Activated B cell treated with CpG ODN at 0.5 μM for 24 hours (primary cell): ENCODE measurements around the gene SYCE3. TPM values are rescaled to one million over a fixed set of nuclear protein-coding genes. Genes with fewer than 3 reads are reported as not detected.

ENCODE experiments used
- ATAC-seq: fragments of 200-7000 bp; cut with Tn5 transposase; one replicate; pipeline ENCODE4 v1.10.0; 2021; ENCODE audit warnings: low read depth, mild to moderate bottlenecking, moderate library complexity
- CTCF ChIA-PET: fragments of 350-600 bp; sonication (Branson Sonifier 250); formaldehyde crosslinking; loops from one replicate; lab custom pipeline; 2021; ENCODE audit warnings: antibody characterized with exemption; lab: Charles Lee
- POLR2A ChIA-PET: fragments of 350-600 bp; sonication (Branson Sonifier 250); formaldehyde crosslinking; loops from one replicate; lab custom pipeline; 2021; ENCODE audit warnings: antibody characterized with exemption; lab: Charles Lee
- DNase-seq: peaks from one replicate; pipeline ENCODE4 v3.0.0; 2022
- H3K27ac Mint-ChIP-seq: one replicate; pipeline ENCODE4 v1.8.0; 2020; ENCODE audit warnings: mixed read lengths
- H3K27me3 Mint-ChIP-seq: one replicate; pipeline ENCODE4 v1.8.0; 2021; ENCODE audit warnings: mixed read lengths
- H3K36me3 Mint-ChIP-seq: one replicate; pipeline ENCODE4 v1.8.0; 2021; ENCODE audit warnings: low read depth, mixed read lengths
- H3K4me1 Mint-ChIP-seq: one replicate; pipeline ENCODE4 v1.8.0; 2021; ENCODE audit warnings: mixed read lengths
- H3K4me3 Mint-ChIP-seq: one replicate; pipeline ENCODE4 v1.8.0; 2020; ENCODE audit warnings: mild to moderate bottlenecking, mixed read lengths
- H3K9me3 Mint-ChIP-seq: one replicate; pipeline ENCODE4 v1.8.0; 2020; ENCODE audit warnings: mixed read lengths
- CTCF ChIP-seq: fragments of 200-600 bp; IDR thresholded peaks from one replicate; pipeline ENCODE4 v1.8.0; 2022; ENCODE audit warnings: antibody characterized with exemption, mild to moderate bottlenecking
- intact Hi-C: fragments of 100-400 bp; cut with micrococcal nuclease; formaldehyde crosslinking; loops from one replicate; pipeline ENCODE4 v1.15.1; 2024
- total RNA-seq: library from RNA; stranded (reverse); gene quantifications from 2 replicates; pipeline ENCODE4 v1.2.3, GENCODE V29; 2022

Gene SYCE3
- total RNA-seq, 1 donor from 2014 or later, result not detected

DNA sequence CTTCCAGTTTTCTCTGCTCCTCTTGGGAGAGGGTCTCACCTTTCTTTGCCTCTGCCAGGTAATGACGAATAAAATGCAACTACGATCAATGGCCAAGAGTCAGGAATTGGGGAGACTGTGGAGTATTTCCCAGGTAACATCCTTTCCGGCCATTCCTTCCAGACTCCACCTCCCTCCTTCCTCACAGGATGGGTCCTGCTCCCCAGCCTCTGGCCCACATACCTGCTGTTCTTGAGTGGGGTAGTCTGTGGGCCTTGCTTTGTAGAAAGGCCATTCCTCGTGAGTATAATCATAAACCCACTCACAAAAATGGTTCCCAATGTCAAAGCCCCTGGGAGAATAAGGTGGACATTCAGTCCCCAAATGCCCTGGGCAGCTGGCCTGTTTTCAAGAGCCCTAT, 17.0 kb upstream of the SYCE3 start:
- no peak for DNase-seq
- Mint-ChIP-seq H3K27ac (no peak overlapping the region), H3K4me1 (peaks cover 28% of the 10 kb centered on the region), H3K9me3 (no peaks in the 10 kb centered on the region), H3K27me3 (no peaks in the 10 kb centered on the region), H3K4me3 (no peak overlapping the region), H3K36me3 (peaks cover 16% of the 10 kb centered on the region)
- ATAC-seq, result no peak
- ChIA-PET CTCF (no interaction called here), POLR2A (interaction anchor here (0.6 kb wide), 1 partner anchor 101 kb away, joined by 10 read pairs; no protein-coding TSS in a partner anchor)
- TF ChIP-seq CTCF, result no peak
- intact Hi-C loops, result no loop called here

GRCh38 chr22:50578776-50579310, 16.1 kb upstream of the SYCE3 start:
- CTCF ChIA-PET, result interaction anchor here (1.5 kb wide), 1 partner anchor 53 kb away, joined by 4 read pairs; the partner anchor contains the start of gene SCO2
- no peak overlapping the region for H3K4me3 Mint-ChIP-seq
- intact Hi-C loops, result no loop called here

DNA sequence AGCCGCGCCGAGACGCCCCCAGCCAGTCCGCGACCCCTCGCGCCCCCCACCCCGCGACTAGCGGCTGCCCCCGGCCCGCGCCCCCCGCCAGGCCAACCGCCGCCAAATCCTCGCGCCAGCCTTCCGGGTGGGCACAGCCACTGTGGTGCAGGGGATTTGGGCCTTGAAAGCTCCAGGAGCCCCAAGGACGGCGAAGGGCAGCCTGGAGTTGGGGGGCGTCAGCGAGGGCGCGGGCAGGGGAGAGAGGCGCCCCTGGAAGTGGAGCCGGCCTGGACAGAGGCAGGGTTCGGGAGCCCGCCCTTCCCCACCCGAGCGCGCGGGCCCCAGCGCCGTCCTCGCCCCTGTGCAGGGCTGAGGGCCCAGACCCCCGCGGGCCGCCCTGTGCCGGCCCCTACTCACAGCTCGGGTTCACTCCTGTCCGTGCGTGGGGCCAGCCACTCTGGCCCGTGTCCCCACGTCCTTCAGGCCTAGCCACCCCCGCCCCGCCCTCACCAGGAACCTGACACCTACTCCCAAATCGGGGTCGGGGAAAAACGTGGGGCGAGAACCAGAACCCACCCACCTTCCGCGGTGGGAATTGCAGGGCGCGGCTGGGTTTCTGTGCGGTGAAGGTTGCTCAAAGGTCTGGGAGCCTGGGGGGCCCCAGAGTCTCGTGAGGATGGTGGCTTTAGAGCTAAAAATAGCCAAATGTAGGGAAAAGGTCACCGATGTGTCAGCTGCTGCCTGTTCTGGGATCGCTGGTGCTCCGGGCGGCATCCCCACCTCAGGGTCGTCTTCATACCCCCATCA, 15.5 kb upstream of the SYCE3 start, which contains the start of gene CPT1B:
Gene CPT1B, minus strand, starts transcription at position 441 of the 789 bp plus-strand sequence. CDS start 512 bp downstream, outside the sequence.
- ChIA-PET CTCF (interaction anchor here (1.5 kb wide), 1 partner anchor 52 kb away, joined by 4 read pairs; the partner anchor contains the start of gene SCO2), POLR2A (interaction anchor here (0.6 to 2.2 kb wide), 5 partner anchors 15 to 78 kb away, joined by 3 to 10 read pairs (median 3); partner anchors contain the start of gene SYCE3)
- TF ChIP-seq CTCF, result no peak
- Mint-ChIP-seq H3K27me3 (no peaks in the 10 kb centered on the region), H3K4me1 (peaks cover 21% of the 10 kb centered on the region), H3K9me3 (no peaks in the 10 kb centered on the region), H3K4me3 (no peak within 1 kb of the TSS), H3K36me3 (peaks cover 16% of the 10 kb centered on the region), H3K27ac (no peak within 1 kb of the TSS)
- ATAC-seq (no peak), DNase-seq (no peak)
- intact Hi-C loops, result no loop called here

More at GRCh38 chr22:50578776-50579310, 16.1 kb upstream of the SYCE3 start:
- POLR2A ChIA-PET, result interaction anchor here (0.6 to 2.2 kb wide), 5 partner anchors 16 to 79 kb away, joined by 3 to 10 read pairs (median 3); partner anchors contain the start of gene SYCE3
- no peaks in the 10 kb centered on the region for H3K9me3 Mint-ChIP-seq
- no peaks in the 10 kb centered on the region for H3K27me3 Mint-ChIP-seq
- ATAC-seq (no peak), DNase-seq (no peak)
- peaks cover 16% of the 10 kb centered on the region for H3K36me3 Mint-ChIP-seq
- H3K27ac Mint-ChIP-seq, result no peak overlapping the region
- H3K4me1 Mint-ChIP-seq, result peaks cover 28% of the 10 kb centered on the region
- no peak for TF ChIP-seq CTCF

DNA sequence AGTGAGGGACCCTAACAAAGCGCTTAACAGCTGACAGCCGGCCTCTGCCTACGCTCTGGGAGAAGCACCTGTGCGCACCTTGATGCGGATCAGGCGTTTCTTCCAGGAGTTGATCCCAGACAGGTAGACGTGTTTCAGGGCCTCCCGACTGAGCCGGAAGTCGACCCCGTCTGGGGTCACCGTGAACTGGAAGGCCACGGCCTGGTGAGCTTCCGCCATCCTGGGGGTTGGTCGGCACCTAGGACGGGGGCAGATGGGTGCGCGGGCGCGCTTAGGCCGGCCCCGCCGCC, 14.9 kb upstream of the SYCE3 start:
- no peak for TF ChIP-seq CTCF
- Mint-ChIP-seq H3K27me3 (no peaks in the 10 kb centered on the region), H3K27ac (no peak overlapping the region), H3K36me3 (peaks cover 14% of the 10 kb centered on the region), H3K4me1 (peaks cover 18% of the 10 kb centered on the region), H3K4me3 (no peak overlapping the region), H3K9me3 (no peaks in the 10 kb centered on the region)
- DNase-seq (no peak), ATAC-seq (no peak)
- ChIA-PET CTCF (no interaction called here), POLR2A (interaction anchor here (0.9 to 2.2 kb wide), 5 partner anchors 12 to 46 kb away, joined by 3 to 10 read pairs (median 3); partner anchors contain the start of gene SYCE3)
- intact Hi-C loops, result no loop called here
